ENCODE data around the gene C5orf46.

DNA sequence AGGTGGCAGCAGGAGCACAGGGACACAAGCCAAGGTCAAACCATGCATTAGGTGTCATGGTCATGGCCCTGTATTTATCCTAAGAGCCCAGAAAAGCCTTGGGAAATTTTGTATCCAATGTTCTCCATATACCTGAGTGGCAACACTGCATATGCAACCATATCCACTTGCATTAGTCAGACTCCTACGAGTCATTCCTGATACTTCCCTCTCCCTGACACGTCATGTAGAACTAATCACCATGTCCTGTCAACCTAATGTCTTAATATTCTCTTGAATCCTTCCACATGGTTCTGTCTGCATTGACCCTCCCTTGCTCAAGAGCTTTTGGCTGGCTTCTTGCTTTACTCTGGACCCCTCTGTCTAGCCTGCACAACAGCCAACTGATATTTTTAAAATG lies 18.4 kb downstream of the C5orf46 start:
- TF ChIP-seq, protein P1, sequence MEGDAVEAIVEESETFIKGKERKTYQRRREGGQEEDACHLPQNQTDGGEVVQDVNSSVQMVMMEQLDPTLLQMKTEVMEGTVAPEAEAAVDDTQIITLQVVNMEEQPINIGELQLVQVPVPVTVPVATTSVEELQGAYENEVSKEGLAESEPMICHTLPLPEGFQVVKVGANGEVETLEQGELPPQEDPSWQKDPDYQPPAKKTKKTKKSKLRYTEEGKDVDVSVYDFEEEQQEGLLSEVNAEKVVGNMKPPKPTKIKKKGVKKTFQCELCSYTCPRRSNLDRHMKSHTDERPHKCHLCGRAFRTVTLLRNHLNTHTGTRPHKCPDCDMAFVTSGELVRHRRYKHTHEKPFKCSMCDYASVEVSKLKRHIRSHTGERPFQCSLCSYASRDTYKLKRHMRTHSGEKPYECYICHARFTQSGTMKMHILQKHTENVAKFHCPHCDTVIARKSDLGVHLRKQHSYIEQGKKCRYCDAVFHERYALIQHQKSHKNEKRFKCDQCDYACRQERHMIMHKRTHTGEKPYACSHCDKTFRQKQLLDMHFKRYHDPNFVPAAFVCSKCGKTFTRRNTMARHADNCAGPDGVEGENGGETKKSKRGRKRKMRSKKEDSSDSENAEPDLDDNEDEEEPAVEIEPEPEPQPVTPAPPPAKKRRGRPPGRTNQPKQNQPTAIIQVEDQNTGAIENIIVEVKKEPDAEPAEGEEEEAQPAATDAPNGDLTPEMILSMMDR (conservative IDR thresholded peaks at IDR 0.05; ENCODE audit: low read depth, low read length): no peak
- no peak for TF ChIP-seq EZH2 (IDR thresholded peaks at IDR 0.05; ENCODE audit: low read length, unreplicated experiment)

All from PC-3 (cell line).